ENCODE data around the gene GHDC.
"Not testable (repeated sequence)": the region's sequence is repeated elsewhere in the genome, so short reads cannot be mapped to it uniquely, and the experiment has no call there.

The GHDC gene

DNA sequence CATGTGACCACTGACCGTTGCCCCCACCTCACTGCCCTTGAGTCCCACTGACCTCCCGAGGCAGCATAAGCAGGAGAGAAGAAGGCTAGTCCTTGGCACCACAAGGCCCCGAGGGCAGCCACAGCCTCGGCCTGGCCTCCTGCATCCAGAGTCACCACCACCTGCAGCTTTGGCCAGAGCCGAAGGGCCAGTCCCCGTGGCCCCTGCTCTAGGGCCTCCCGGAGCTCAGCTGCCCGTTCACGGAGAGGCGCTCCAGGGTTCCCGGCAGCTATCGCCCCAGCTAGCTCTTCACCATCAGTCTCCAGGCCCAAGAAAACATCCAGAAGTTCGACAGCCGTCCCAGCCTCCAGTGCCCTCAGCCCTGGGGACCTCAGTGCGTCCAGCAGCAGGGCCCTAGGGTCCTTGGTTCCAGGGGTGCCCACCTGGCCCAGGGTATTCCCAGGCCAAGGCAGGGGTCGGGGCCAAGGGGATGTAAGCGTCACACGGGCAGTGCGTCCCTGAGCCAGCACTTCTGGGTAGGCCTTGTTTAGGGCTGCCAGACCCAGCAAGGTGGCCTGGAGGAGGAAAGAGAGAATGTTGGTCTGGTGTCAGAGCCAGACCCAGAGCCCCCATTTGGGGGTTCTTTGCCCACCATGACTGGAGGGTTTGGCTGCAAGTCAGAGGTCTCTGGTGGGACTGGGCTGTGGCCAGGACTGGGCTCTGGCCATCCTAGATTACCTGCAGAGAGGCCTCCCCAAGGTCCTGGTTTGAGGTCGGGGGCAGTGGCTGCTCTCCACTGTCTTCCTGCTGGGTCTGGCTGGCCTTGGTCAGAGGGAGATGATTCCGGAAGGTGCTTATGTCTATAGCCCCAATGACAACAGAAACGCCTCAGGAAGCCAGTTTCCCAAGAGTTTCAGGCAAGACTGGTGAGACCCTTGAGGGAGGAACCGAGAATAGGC lies 1.8 kb downstream of the GHDC start:
- H3K27me3 ChIP-seq (ENCODE audit: control insufficient read depth in 1 of 2, insufficient read depth in 2 of 2, low read length in 2 of 2): no peaks in the 10 kb centered on the region
- no peaks in the 10 kb centered on the region for H3K36me3 ChIP-seq (ENCODE audit: control insufficient read depth in 1 of 2, insufficient read depth in 2 of 2, low read length in 2 of 2)
- no peaks in the 10 kb centered on the region for H3K9me3 ChIP-seq (ENCODE audit: control insufficient read depth in 1 of 2, low read length in 2 of 2)
- H3K4me1 ChIP-seq (ENCODE audit: control insufficient read depth in 1 of 2, insufficient read depth in 2 of 2, low read length in 2 of 2): peaks cover 6 to 18% of the 10 kb centered on the region in 2 donors
- H3K4me3 ChIP-seq (ENCODE audit: low read depth in 1 of 2, low read length in 2 of 2): no peak overlapping the region
- H3K9ac ChIP-seq (ENCODE audit: low read depth in 1 of 2, low read length in 2 of 2): no peak overlapping the region
- H3K27ac ChIP-seq (ENCODE audit: low read depth, low read length): no peak overlapping the region

DNA sequence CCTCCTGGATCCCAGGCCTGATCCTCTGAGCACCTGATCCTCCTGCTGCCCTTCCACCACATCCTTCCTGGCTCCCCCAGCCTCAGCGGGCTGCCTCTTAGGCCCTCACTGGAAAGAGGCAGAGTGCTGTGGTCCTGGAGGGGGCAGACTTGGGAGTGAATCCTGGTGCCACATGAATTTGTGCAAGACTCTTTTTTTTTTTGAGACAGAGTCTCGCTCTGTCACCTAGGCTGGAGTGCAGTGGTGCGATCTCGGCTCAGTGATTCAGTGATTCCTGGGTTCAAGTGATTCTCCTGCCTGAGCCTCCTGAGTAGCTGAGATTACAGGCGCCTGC lies 3.1 kb downstream of the GHDC start:
- H3K4me3 ChIP-seq (ENCODE audit: low read depth in 1 of 2, low read length in 2 of 2): no peak overlapping the region
- H3K4me1 ChIP-seq (ENCODE audit: control insufficient read depth in 1 of 2, insufficient read depth in 2 of 2, low read length in 2 of 2): peaks cover 6 to 18% of the 10 kb centered on the region in 2 donors
- H3K36me3 ChIP-seq (ENCODE audit: control insufficient read depth in 1 of 2, insufficient read depth in 2 of 2, low read length in 2 of 2): no peaks in the 10 kb centered on the region
- H3K9ac ChIP-seq (ENCODE audit: low read depth in 1 of 2, low read length in 2 of 2): no peak overlapping the region
- H3K27ac ChIP-seq (ENCODE audit: low read depth, low read length): no peak overlapping the region
- H3K27me3 ChIP-seq (ENCODE audit: control insufficient read depth in 1 of 2, insufficient read depth in 2 of 2, low read length in 2 of 2): no peaks in the 10 kb centered on the region
- no peaks in the 10 kb centered on the region for H3K9me3 ChIP-seq (ENCODE audit: control insufficient read depth in 1 of 2, low read length in 2 of 2)

DNA sequence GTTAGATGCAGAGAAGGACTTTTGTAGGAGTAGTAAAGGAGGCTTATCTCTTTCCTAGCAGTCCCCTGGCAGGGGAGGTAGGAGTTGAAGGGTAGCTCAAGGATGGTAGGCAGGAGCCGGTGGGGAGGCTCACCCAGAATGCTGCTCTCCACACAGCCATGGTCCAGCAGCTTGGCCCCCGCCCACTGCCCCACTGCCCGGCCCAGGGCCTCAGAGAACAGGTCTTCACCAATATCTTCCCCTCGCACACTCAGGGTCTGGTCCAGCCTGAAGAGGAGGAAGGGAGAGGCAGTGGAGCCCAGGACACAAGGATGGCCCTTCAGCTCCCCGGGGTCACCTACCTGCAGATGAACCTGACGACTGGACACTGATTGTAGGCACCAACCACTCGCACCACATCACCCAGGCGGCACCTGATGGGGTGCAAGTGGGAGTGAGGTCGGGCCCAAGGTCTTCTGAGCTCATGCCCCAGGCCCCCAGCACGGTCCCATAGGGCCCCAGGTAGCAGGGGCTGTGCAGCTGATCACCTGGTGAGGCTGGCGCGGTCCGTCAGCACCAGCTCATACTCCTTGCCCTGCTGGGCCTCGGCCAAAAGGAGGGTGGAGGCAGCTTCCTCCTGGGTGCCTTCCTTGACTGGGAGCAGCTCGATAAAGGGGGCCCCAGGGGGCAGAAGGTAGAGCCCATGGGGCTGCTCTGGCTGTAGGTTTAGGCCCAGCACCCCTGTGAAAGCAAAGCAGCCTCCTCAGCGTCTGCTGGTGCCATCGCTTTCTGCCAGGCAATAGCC lies 3.6 kb downstream of the GHDC start:
- H3K9ac ChIP-seq (ENCODE audit: low read depth in 1 of 2, low read length in 2 of 2): no peak overlapping the region
- no peak overlapping the region for H3K27ac ChIP-seq (ENCODE audit: low read depth, low read length)
- H3K4me1 ChIP-seq (ENCODE audit: control insufficient read depth in 1 of 2, insufficient read depth in 2 of 2, low read length in 2 of 2): peaks cover 6 to 19% of the 10 kb centered on the region in 2 donors
- no peaks in the 10 kb centered on the region for H3K27me3 ChIP-seq (ENCODE audit: control insufficient read depth in 1 of 2, insufficient read depth in 2 of 2, low read length in 2 of 2)
- H3K36me3 ChIP-seq (ENCODE audit: control insufficient read depth in 1 of 2, insufficient read depth in 2 of 2, low read length in 2 of 2): no peaks in the 10 kb centered on the region
- no peak overlapping the region for H3K4me3 ChIP-seq (ENCODE audit: low read depth in 1 of 2, low read length in 2 of 2)
- no peaks in the 10 kb centered on the region for H3K9me3 ChIP-seq (ENCODE audit: control insufficient read depth in 1 of 2, low read length in 2 of 2)

DNA sequence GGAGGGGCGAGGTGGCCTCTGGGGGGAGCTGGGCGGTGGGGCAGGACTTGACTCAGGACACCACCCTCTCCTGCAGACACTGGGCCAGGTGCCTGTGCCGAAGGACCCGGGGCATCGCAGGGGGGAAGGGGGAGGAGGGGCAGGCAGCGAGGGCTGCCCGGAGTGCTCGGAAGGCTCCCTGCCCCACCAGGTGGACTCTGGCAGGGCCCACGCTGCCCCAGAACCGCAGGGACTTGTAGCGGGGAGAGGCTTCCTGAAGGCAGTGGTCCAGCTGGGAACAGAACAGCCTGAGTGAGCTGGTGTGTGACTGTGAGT lies 4.7 kb downstream of the GHDC start:
- Histone ChIP-seq H3K4me3 (ENCODE audit: low read depth in 1 of 2, low read length in 2 of 2) (no peak overlapping the region), H3K9me3 (ENCODE audit: control insufficient read depth in 1 of 2, low read length in 2 of 2) (no peaks in the 10 kb centered on the region), H3K4me1 (ENCODE audit: control insufficient read depth in 1 of 2, insufficient read depth in 2 of 2, low read length in 2 of 2) (peaks cover 15 to 27% of the 10 kb centered on the region in 2 donors), H3K27ac (ENCODE audit: low read depth, low read length) (no peak overlapping the region), H3K9ac (ENCODE audit: low read depth in 1 of 2, low read length in 2 of 2) (no peak overlapping the region), H3K27me3 (ENCODE audit: control insufficient read depth in 1 of 2, insufficient read depth in 2 of 2, low read length in 2 of 2) (no peaks in the 10 kb centered on the region), H3K36me3 (ENCODE audit: control insufficient read depth in 1 of 2, insufficient read depth in 2 of 2, low read length in 2 of 2) (no peaks in the 10 kb centered on the region)

DNA sequence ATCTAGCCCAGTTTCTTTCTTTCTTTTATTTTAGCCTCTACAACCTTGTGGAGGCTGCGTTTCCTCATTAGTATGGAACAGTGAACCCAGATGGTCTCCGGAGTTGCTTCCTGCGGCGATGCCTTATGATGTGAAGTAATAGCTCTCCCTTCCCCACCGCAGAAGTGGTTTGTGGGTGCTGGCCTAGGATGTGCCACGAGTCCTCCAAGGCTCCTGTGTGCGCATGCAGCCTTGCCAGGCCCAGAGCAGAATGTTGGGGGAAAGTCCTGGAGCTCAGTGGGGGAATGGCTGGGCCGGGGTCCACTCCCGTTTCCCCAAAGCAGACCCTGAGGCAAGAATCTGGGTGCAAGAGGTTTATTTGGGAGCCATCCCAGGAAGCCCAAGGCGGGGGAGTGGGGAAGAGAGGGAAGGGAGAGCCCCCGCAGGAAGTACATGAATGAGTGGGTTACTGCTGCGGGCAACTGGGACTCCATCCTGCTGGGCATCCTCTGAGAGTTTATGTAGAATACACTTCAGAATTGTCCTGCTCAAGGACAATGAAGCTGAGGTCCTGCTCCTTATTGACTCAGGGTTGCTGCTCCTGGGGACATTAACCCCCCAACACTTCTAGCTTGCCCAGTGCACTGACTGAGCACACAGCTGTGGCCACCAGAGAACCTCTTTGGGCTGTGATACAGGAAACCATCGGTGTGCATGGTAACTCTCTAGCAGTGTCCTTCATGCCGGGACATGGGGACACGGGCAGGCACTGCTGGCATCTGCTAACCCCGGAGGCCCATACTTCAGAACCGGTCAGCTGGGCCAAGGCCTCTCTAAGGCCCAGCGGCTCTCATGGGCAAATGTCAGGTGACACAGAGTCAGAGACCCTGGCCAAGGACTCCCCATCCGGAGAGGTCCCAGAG lies 5.3 kb downstream of the GHDC start:
- Histone ChIP-seq H3K27ac (ENCODE audit: low read depth, low read length) (no peak overlapping the region), H3K4me3 (ENCODE audit: low read depth in 1 of 2, low read length in 2 of 2) (no peak overlapping the region), H3K9me3 (ENCODE audit: control insufficient read depth in 1 of 2, low read length in 2 of 2) (no peaks in the 10 kb centered on the region), H3K4me1 (ENCODE audit: control insufficient read depth in 1 of 2, insufficient read depth in 2 of 2, low read length in 2 of 2) (peaks cover 18 to 28% of the 10 kb centered on the region in 2 donors), H3K9ac (ENCODE audit: low read depth in 1 of 2, low read length in 2 of 2) (no peak overlapping the region), H3K27me3 (ENCODE audit: control insufficient read depth in 1 of 2, insufficient read depth in 2 of 2, low read length in 2 of 2) (no peaks in the 10 kb centered on the region), H3K36me3 (ENCODE audit: control insufficient read depth in 1 of 2, insufficient read depth in 2 of 2, low read length in 2 of 2) (no peaks in the 10 kb centered on the region)

DNA sequence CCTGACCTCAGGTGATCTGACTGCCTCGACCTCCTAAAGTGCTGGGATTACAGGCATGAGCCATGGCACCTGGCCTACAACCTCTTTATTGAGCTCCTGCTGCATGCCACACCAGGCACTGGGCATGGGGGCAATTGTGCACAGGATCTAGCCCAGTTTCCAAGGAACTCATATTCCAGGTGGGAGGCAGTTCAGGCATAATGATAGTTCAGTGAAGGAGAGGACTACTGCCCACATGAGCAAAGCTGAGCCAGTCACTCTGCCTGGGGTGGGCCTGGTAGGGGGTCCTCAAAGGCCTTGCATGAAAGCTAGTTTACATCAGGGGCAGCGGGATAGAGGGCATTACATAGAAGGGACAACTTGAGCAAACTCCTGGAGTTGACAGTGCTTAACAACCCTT lies 6.5 kb downstream of the GHDC start:
- Histone ChIP-seq H3K27me3 (ENCODE audit: control insufficient read depth in 1 of 2, insufficient read depth in 2 of 2, low read length in 2 of 2) (no peaks in the 10 kb centered on the region), H3K9ac (ENCODE audit: low read depth in 1 of 2, low read length in 2 of 2) (no peak overlapping the region), H3K4me3 (ENCODE audit: low read depth in 1 of 2, low read length in 2 of 2) (no peak overlapping the region), H3K36me3 (ENCODE audit: control insufficient read depth in 1 of 2, insufficient read depth in 2 of 2, low read length in 2 of 2) (no peaks in the 10 kb centered on the region), H3K9me3 (ENCODE audit: control insufficient read depth in 1 of 2, low read length in 2 of 2) (no peaks in the 10 kb centered on the region), H3K4me1 (ENCODE audit: control insufficient read depth in 1 of 2, insufficient read depth in 2 of 2, low read length in 2 of 2) (peaks cover 17 to 28% of the 10 kb centered on the region in 2 donors), H3K27ac (ENCODE audit: low read depth, low read length) (no peak overlapping the region)

DNA sequence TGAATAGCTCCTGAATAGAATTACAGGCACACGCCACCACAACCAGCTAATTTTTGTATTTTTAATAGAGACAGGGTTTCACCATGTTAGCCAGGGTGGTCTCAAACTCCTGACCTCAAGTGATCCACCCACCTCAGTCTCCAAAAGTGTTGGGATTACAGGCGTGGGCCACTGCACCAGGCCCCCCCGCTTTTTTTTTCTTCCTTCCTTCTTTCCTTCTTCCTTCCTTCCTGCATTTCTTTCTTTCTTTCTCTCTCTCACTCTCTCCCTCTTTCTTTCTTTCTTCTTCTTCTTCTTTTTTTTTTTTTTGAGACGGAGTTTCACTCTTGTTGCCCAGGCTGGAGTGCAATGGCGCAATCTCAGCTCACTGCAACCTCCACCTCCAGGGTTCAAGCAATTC lies 8.1 kb downstream of the GHDC start:
- peaks cover 21 to 38% of the 10 kb centered on the region in 2 donors for H3K4me1 ChIP-seq (ENCODE audit: control insufficient read depth in 1 of 2, insufficient read depth in 2 of 2, low read length in 2 of 2)
- H3K36me3 ChIP-seq (ENCODE audit: control insufficient read depth in 1 of 2, insufficient read depth in 2 of 2, low read length in 2 of 2); H3K9me3 ChIP-seq (ENCODE audit: control insufficient read depth in 1 of 2, low read length in 2 of 2); H3K9ac ChIP-seq (ENCODE audit: low read depth in 1 of 2, low read length in 2 of 2); H3K27me3 ChIP-seq (ENCODE audit: control insufficient read depth in 1 of 2, insufficient read depth in 2 of 2, low read length in 2 of 2); H3K4me3 ChIP-seq (ENCODE audit: low read depth in 1 of 2, low read length in 2 of 2); H3K27ac ChIP-seq (ENCODE audit: low read depth, low read length): not testable (repeated sequence)

DNA sequence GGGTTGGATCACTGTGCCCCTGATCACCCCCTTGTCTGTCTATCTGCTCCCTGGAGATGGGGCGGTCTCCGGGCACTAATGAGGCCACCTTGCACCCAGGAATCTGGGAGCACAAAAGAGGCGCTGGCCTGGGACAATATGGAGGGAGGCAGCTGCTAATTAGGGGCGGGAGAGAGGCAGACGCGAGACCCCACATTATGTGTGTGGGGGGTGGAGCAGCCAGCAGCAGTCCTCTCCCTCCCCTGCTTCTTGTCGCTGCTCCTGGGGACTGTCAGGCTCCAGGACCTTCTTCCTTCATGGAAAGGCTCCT lies 8.7 kb downstream of the GHDC start:
- H3K4me1 ChIP-seq (ENCODE audit: control insufficient read depth in 1 of 2, insufficient read depth in 2 of 2, low read length in 2 of 2): peaks cover 23 to 44% of the 10 kb centered on the region in 2 donors
- no peaks in the 10 kb centered on the region for H3K36me3 ChIP-seq (ENCODE audit: control insufficient read depth in 1 of 2, insufficient read depth in 2 of 2, low read length in 2 of 2)
- no peak overlapping the region for H3K27ac ChIP-seq (ENCODE audit: low read depth, low read length)
- no peak overlapping the region for H3K9ac ChIP-seq (ENCODE audit: low read depth in 1 of 2, low read length in 2 of 2)
- no peaks in the 10 kb centered on the region for H3K9me3 ChIP-seq (ENCODE audit: control insufficient read depth in 1 of 2, low read length in 2 of 2)
- H3K27me3 ChIP-seq (ENCODE audit: control insufficient read depth in 1 of 2, insufficient read depth in 2 of 2, low read length in 2 of 2): peaks cover 0 to 7% of the 10 kb centered on the region in 2 donors
- H3K4me3 ChIP-seq (ENCODE audit: low read depth in 1 of 2, low read length in 2 of 2): no peak overlapping the region

DNA sequence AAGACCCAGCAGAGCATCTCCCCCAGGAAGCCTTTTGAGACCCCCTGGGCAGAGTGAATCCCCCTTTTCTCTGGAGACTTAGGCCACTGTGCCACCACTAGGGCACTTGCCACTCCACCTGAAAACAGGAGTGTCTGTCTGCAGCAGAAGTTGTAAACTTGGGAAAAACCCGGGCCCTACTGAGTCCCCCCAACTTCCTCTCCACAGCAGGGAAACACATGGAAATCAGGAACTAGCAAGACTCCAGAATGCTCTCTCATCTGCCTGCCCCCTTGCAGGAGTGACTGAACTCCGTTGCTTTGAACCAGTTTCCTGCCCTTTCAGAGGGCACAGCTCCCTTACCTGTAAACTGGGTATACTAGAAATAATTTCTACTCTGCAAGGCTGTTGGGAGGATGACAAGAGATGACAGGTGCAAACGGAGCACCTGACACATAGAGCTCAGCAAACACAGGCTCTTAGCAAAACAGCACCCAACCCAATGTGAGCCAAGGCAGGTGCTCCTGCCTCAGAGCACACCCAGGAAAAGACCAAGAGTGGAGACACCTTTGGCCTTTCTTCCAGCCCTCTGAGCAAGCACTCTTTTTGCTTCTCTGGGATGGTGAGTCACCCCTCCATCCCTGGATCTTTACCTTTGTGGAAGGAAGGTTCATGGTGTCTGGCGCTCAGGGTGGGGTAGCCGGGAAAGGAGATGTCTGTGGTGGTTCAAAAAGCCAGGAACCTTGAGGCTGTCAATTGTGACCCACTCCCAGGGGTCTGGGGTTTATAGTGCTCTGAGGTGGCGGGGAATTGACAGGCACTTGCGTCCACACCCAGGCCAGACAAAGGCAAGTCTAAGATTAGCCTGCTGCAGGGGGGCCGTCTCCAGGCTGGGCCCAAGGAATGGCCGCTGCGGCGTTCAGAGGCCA lies 9.3 kb downstream of the GHDC start, which contains the start of gene HCRT:
Gene HCRT (minus strand): TSS at position 740 of the 908 bp plus-strand sequence. CDS start 87 bp downstream, at position 653.
- H3K27ac ChIP-seq (ENCODE audit: low read depth, low read length): no peak within 1 kb of the TSS

More for the DNA sequence above, 9.3 kb downstream of the GHDC start, which contains the start of gene HCRT:
- no peaks in the 10 kb centered on the region for H3K9me3 ChIP-seq (ENCODE audit: control insufficient read depth in 1 of 2, low read length in 2 of 2)
- no peaks in the 10 kb centered on the region for H3K36me3 ChIP-seq (ENCODE audit: control insufficient read depth in 1 of 2, insufficient read depth in 2 of 2, low read length in 2 of 2)
- H3K9ac ChIP-seq (ENCODE audit: low read depth in 1 of 2, low read length in 2 of 2): peak within 1 kb of the TSS in 1 of 2 donors; percentile 43
- H3K27me3 ChIP-seq (ENCODE audit: control insufficient read depth in 1 of 2, insufficient read depth in 2 of 2, low read length in 2 of 2): peaks cover 2 to 7% of the 10 kb centered on the region in 2 donors
- peaks cover 23 to 48% of the 10 kb centered on the region in 2 donors for H3K4me1 ChIP-seq (ENCODE audit: control insufficient read depth in 1 of 2, insufficient read depth in 2 of 2, low read length in 2 of 2)
- peak within 1 kb of the TSS; percentile 78 to 86 for H3K4me3 ChIP-seq (ENCODE audit: low read depth in 1 of 2, low read length in 2 of 2)

All from duodenal mucosa (tissue), 2 donors.